ENCODE measurements around the gene NEU4. TPM values are rescaled to one million over a fixed set of nuclear protein-coding genes. Genes with fewer than 3 reads are reported as not detected.

Gene NEU4
- under 0.01 TPM in 1 of 2 replicates, not detected in the other for total RNA-seq

GRCh38 chr2:241808721-241809382 is at the start of gene NEU4:
NEU4 (plus strand) TSS chr2:241809193; CDS start chr2:241814485, 5,292 bp downstream.

DNA sequence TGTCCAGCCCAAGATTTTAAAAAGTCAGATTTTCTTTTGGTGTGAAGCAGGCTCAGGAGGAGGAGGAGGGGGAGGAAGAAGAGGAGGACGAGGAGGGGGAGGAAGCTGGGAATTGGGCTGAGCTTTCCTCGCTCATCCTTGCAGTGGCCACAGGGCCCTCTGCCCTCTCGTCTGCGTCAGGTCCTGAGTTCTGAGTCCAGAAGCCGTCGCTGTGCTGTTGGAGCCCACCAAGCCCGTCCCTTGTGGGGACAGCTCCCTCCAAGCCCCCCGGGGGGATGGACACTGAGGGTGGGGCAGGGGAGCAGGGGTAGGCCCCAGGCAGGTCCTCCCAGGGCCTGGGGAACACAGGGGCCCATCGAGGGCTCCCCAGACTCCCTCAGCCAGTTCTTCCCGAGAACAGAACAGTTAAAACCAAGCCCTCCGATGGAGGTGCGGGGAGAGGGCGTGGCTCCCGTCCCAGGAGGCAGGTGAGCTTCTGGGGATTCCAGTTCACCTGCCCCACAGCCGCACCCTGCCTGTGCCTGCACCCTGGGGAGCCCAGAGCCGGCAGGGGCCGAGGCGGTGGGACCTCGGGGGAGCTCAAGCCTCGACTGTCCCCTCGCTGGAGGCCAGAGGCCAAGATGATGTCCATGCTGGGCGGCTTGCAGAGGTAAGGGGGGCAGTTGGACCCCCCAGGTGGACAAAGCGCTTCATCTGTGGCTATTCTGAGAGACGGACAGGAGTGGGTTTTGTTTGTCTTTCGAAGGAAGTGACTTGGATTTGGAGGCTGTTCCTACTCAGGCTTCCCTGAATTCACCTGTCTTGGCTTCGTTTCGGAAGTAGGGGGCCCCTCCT is 32.4 kb upstream of the NEU4 start, which contains the start of gene GAL3ST2:
GAL3ST2 (plus strand) TSS at position 487 of the 834 bp plus-strand sequence; CDS start at position 621, 134 bp downstream.

GRCh38 chr2:241858206-241859016 is 49.4 kb downstream of the NEU4 start, which contains the start of gene PDCD1:
PDCD1 (minus strand) TSS chr2:241858894; CDS start chr2:241858838, 56 bp downstream.

Other genes starting within 250 kb of the NEU4 start
- gene THAP4, start 172.0 kb upstream of the NEU4 start, total RNA-seq = 34.6 and 54.3 TPM in 2 replicates
- gene ATG4B, start 171.5 kb upstream of the NEU4 start, total RNA-seq = 67.6 and 70.0 TPM in 2 replicates
- gene DTYMK, start 122.4 kb upstream of the NEU4 start, total RNA-seq = 22.0 and 70.8 TPM in 2 replicates
- 20.1 and 31.8 TPM in 2 replicates for gene ING5, start 107.2 kb upstream of the NEU4 start, total RNA-seq
- 21.1 and 31.8 TPM in 2 replicates for gene D2HGDH, start 74.6 kb upstream of the NEU4 start, total RNA-seq
- 0.15 TPM in 1 of 2 replicates, not detected in the other for gene GAL3ST2, start 32.4 kb upstream of the NEU4 start, total RNA-seq
- gene PDCD1, start 49.7 kb downstream of the NEU4 start, total RNA-seq = not detected in 2 replicates
- gene RTP5, start 60.5 kb downstream of the NEU4 start, total RNA-seq = not detected in 2 replicates

Measured in smooth muscle cell of trachea (primary cell).